ENCODE results near the gene ERBB2.
A peak's percentile ranks its signal among the peaks of the same experiment; 100 is the strongest.

The ERBB2 gene

GRCh38 chr17:39699818-39700147, at the start of gene ERBB2:
TSS of gene ERBB2 (plus strand) at chr17:39700064. CDS start at chr17:39700239, 175 bp downstream.
- peak; percentile 52 for DNase-seq (ENCODE audit: low read depth)

DNA sequence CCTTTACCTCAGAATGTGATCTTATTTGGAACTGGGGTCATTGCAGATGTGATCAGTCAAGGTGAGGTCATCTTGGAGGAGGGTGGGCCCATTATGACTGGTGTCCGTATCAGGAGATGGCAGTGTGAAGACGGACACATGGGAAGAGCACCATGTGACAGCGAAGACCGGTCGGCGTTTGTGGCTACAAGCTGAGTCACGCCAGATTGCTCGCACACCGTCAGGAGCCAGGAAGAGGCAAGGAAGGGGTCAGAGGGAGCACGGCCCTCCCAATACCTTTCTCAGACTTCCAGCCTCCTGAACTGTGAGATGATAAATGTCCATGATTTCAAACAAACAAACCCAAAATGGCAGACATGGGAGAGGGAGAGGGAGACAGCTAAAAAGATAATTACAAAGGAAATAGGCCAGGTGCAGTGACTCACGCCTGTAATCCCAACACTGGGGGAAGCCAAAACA, 49.7 kb upstream of the ERBB2 start:
- no peak for DNase-seq (ENCODE audit: low read depth)

GRCh38 chr17:39651923-39652586, 47.8 kb upstream of the ERBB2 start:
- no peak for DNase-seq (ENCODE audit: low read depth)

DNA sequence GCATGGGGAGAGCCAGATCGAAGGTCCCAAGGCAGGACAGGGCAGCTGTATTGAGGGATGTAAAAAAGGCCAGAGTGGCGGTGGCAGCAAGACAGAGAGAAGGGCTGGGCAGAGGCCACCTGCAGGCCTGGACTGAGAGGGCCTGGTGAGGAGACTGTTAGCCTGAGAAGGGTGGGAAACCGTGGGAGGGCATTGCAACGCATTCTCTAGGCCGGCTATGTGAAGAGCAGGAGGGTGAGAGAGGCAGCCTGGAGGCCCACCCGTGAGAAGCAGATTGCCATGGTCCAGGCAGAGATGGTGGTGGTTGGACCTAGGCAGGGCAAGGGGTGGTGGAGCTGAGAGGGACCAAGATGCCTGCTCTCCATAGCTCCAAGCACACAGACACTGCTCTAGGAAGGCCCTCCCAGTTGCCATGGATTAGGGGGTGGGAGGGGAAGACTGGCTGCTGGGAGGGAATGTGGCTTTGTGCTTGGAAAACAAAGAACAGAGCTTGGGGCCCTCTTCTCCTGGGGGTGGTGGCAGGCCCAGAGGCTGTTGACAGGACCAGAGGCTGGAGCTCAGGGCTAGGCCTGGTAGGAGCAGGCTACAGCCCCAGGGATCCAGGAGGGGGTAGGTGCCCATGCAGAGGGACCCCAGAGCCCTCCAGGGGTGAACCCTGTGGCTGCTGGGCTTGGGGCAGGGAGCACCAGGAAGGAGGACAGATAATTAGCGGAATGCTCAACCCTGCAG, 47.1 kb upstream of the ERBB2 start:
- DNase-seq (ENCODE audit: low read depth): no peak

DNA sequence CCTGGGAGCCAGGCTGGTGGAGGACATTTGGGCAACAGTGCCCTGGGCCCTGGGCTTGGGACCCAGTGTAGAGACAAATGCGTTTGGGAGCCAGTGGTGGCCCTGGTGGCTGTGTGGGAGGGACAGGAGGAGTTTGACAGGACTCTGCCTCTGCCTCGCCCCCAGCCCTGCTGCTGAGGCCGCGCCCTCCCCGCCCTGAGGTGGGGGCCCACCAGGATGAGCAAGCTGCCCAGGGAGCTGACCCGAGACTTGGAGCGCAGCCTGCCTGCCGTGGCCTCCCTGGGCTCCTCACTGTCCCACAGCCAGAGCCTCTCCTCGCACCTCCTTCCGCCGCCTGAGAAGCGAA, 46.6 kb upstream of the ERBB2 start:
- DNase-seq (ENCODE audit: low read depth): no peak

GRCh38 chr17:39653662-39654331, 46.1 kb upstream of the ERBB2 start:
- no peak for DNase-seq (ENCODE audit: low read depth)

DNA sequence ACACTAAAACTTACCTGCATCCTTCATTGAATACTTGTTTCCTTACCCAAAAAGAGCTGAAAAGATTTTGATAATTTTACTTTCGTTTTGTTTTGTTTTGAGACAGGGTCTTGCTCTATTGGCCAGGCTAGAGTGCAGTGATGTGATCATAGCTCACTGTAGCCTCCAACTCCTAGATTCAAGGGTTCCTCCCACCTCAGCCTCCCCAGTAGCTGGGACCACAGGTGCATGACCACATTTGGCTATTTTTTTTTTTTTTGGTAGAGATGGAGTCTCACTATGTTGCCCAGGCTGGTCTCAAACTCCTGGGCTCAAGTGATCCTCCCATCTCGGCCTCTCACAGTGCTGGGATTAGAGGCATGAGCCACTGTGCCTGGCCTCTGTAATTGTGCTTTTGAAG, 44.8 kb upstream of the ERBB2 start:
- DNase-seq (ENCODE audit: low read depth): no peak

DNA sequence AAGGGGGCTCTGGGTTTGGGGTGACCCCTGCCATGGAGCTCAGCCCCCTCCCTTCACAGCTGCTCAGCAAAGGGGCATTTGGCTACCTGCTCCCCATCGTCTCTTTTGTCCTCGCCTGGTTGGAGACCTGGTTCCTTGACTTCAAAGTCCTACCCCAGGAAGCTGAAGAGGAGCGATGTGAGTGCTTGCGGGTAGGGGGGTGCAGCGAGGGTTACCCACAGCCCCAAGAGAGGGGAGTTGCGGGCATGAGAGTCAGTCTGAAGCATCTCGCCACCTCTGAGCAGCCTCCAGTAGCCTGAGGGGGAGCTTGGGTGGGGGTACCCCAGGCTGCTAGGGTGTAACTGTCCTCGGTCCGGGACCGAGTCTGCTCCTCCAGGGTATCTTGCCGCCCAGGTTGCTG, 41.5 kb upstream of the ERBB2 start:
- no peak for DNase-seq (ENCODE audit: low read depth)

- no peak for DNase-seq (ENCODE audit: low read depth)
Observed at GRCh38 chr17:39658760-39659159, 41.1 kb upstream of the ERBB2 start.

- DNase-seq (ENCODE audit: low read depth): no peak
Observed at GRCh38 chr17:39659279-39660010, 40.4 kb upstream of the ERBB2 start.

DNA sequence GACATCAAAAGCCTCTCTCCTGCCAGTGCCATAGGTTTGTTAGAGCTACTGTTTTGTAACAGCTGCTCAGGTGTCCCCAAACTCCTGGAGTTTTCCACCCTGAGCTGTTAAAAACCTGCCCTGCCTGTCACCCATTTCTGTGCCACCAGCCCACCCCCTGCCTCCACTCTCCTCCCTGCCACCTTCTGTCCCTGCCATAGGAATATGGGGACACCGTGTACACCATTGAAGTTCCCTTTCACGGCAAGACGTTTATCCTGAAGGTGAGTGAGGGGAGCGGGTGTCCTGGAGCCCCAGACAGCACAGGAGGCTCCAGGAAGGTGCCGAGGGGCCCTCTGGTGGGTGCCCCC, 39.9 kb upstream of the ERBB2 start:
- DNase-seq (ENCODE audit: low read depth): no peak

DNA sequence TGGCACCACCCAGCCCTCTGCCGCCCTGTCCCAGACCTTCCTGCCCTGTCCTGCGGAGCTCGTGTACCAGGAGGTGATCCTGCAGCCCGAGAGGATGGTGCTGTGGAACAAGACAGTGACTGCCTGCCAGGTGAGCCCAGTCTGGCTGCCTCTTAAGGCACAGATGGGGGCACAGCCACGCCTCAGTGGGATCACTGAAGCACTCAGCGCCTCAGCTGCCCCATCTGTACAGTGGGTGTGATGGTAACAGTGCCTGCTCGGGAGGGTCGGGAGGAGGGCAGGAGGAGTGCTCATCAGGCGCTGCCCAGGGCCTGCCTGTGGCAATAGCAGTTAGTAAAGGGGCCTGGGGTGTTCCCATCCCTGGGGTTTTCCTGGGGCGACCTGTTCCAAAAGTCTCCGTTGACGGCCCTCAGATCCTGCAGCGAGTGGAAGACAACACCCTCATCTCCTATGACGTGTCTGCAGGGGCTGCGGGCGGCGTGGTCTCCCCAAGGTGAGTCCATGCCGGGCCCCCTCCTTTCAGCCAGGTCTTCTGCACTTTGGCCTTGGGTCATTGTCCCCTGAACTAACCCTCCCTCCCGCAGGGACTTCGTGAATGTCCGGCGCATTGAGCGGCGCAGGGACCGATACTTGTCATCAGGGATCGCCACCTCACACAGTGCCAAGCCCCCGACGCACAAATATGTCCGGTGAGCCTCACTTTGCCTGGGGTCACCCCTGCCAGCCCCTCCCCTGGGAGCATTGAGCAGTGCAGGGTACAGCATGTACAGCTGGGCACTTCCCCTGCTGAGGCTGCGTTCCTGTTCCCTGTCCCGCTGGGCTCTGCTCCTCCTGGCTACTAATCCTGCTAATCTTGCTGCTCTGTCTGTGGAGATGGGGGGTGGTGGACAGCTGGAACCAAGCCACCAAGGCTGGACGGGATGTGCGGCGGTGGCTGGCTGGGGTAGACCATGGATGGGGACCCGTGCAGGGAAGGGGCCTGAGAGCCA, 39.2 kb upstream of the ERBB2 start:
- DNase-seq (ENCODE audit: low read depth): no peak

- DNase-seq (ENCODE audit: low read depth): no peak
Observed at GRCh38 chr17:39661744-39662541, 37.9 kb upstream of the ERBB2 start.

DNA sequence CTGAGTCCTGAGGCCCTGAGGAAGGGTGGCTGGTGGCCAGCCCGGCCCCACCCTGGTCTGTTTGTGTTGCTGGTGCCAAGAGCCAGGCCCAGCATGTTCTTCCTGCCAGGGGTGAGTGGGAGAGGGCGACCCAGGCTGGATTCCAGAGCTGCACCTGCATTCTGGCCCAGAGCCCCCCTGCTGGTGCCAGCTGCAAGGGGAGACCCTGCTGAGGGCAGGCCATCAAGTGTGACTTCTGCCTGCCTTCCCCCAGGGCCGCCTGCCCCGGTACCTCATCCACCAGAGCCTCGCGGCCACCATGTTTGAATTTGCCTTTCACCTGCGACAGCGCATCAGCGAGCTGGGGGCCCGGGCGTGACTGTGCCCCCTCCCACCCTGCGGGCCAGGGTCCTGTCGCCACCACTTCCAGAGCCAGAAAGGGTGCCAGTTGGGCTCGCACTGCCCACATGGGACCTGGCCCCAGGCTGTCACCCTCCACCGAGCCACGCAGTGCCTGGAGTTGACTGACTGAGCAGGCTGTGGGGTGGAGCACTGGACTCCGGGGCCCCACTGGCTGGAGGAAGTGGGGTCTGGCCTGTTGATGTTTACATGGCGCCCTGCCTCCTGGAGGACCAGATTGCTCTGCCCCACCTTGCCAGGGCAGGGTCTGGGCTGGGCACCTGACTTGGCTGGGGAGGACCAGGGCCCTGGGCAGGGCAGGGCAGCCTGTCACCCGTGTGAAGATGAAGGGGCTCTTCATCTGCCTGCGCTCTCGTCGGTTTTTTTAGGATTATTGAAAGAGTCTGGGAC, 37.1 kb upstream of the ERBB2 start:
- DNase-seq (ENCODE audit: low read depth): no peak

DNA sequence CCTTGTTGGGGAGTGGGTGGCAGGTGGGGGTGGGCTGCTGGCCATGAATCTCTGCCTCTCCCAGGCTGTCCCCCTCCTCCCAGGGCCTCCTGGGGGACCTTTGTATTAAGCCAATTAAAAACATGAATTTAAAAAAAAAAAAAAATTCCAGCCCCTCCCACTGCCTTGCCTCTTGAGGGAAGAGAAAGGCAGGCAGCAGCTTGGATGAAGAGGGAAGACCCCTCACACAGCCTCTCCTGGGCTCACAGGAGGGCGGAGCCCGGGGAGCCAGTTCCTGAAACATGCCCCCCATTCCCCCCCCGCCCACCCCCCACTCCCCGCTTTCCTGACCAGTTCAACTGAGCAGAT, 36.5 kb upstream of the ERBB2 start:
- DNase-seq (ENCODE audit: low read depth): no peak

DNA sequence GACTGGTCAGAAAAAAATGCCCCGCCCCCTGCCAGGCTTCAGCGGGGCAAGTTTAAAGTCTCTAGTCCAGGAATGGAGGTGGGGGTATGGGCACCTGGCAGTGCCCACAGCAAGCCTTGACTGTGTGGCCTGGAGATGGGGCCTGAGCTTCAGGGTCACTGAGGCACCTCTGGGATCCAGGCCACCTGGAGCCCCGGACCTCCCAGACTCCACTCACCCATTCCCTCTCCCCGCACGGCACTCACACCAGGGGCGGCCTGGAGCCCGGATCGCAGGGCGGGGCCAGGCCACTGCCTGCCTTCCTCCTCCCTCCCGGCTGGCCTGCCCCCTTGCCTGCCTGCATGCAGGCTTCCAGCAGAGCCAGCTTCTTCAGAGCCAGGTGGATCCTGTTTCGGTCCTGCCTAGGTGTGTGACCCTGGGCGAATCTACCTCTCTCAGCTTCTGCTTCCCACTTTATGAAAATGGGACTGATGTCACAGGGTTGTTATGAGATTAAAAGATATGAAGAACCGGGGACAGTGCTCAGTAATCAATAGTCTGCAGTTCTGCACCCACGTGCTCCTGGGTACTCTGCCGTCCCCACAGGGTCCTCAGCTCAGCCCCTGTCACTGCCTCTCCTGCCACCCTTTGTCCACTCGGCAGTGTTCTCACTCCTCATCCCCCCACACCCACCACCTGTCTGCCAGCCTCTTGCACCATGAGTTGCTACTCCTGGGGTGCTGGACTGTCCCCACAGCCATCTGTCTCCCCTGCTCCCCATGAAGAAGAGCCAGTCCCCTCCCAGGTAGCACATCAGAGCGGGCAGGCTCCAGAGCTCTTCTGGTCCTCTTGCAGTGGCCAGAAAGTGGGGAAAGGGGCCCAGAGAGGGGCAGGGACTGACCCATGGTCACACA, 35.9 kb upstream of the ERBB2 start:
- DNase-seq (ENCODE audit: low read depth): no peak

- DNase-seq (ENCODE audit: low read depth): no peak
Observed at GRCh38 chr17:39664581-39665561, 35.0 kb upstream of the ERBB2 start, which contains the start of gene TCAP. TSS of gene TCAP (plus strand) at chr17:39665349. CDS start at chr17:39665360, 11 bp downstream.

Data from GM04504 (cell line).